DMS153 treated with DMSO at 0.1 percent for 48 hours (cell line): Measurements from ENCODE around the gene IBA57.
"Not testable (repeated sequence)": the region's sequence is repeated elsewhere in the genome, so short reads cannot be mapped to it uniquely, and the experiment has no call there.

Experiments used
- DNase-seq: peaks from one replicate; lab custom pipeline; 2025; ENCODE audit not compliant: unreplicated experiment; lab: John Stamatoyannopoulos, UW

The IBA57 gene

DNA sequence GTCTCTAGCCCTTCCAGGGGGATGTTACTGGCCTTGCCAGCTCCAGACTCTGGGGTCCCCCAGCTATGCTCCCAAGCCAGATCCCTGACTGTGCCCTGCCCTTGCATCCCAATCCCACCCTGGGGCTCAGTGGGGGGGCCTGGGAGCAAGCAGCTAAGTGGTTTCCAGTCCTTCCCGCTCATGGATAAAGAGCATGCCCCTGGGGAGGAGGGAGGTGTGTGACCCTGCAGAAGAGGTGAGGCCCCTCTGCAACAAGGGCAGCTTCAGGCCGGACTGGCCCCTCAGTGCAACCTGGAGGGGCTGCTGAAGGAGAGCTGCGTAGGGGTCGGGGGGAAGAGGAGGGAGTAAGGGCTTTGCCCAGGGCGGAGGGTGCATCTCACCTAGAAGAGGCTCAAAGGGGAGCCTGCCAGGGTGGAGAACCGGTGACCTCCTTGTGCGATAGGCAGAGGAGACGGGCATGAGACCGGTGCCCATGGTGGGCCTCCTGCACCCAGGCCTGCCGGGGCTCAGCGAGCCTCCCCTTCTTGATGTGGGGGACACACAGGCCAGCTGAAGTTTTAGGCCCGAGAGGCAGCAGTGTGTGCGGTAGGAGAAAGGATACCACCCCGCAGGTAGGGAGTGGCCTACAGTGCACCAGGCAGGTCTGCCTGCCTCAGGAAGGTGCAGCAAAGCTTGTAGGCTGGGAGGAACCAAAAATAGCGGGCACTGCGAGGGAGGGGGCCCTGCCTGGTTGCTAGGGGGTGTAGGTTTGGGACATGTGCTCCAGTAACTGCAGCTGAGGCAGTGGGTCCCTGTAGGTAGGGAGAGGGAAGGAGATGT lies 45.3 kb downstream of the IBA57 start:
- DNase-seq: no peak

DNA sequence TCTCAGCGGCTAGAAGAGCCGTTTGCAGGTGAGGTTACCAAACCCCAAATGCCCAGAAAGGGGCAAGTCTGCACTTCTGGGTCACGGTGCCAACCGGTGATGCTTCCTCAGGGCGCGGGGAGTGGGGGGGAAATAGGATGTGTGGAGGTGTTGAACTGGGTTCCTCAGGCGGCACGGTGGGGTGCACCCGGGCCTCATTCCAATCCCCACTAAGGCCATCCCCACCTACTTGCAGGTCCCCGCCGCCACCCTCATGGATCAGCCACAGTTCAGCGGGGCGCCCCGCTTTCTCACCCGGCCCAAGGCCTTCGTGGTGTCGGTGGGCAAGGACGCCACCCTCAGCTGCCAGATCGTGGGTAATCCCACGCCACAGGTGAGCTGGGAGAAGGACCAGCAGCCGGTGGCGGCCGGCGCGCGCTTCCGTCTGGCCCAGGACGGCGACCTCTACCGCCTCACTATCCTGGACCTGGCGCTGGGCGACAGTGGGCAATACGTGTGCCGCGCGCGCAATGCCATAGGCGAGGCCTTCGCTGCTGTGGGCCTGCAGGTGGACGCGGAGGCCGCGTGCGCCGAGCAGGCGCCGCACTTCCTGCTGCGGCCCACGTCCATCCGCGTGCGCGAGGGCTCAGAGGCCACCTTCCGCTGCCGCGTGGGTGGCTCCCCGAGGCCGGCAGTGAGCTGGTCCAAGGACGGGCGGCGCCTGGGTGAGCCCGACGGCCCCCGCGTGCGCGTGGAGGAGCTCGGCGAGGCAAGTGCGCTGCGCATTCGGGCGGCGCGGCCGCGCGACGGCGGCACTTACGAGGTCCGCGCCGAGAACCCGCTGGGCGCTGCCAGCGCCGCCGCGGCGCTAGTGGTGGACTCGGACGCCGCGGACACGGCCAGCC lies 46.2 kb downstream of the IBA57 start:
- DNase-seq: no peak

DNA sequence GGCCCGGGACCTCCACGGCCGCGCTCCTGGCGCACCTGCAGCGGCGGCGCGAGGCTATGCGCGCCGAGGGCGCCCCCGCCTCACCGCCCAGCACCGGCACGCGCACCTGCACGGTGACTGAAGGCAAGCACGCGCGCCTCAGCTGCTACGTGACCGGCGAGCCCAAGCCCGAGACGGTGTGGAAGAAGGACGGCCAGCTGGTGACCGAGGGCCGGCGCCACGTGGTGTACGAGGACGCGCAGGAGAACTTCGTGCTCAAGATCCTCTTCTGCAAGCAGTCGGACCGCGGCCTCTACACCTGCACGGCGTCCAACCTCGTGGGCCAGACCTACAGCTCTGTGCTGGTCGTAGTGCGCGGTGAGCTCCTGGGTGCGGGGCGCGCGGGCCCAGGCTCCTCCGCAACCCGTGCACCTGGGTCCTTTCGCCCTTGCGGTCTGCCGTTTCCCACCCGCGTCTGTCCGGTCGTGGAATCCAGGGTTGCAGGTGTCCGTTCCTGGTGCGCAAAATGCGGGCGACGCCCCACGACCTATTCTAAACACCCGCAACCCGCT lies 46.9 kb downstream of the IBA57 start:
- DNase-seq: no peak

DNA sequence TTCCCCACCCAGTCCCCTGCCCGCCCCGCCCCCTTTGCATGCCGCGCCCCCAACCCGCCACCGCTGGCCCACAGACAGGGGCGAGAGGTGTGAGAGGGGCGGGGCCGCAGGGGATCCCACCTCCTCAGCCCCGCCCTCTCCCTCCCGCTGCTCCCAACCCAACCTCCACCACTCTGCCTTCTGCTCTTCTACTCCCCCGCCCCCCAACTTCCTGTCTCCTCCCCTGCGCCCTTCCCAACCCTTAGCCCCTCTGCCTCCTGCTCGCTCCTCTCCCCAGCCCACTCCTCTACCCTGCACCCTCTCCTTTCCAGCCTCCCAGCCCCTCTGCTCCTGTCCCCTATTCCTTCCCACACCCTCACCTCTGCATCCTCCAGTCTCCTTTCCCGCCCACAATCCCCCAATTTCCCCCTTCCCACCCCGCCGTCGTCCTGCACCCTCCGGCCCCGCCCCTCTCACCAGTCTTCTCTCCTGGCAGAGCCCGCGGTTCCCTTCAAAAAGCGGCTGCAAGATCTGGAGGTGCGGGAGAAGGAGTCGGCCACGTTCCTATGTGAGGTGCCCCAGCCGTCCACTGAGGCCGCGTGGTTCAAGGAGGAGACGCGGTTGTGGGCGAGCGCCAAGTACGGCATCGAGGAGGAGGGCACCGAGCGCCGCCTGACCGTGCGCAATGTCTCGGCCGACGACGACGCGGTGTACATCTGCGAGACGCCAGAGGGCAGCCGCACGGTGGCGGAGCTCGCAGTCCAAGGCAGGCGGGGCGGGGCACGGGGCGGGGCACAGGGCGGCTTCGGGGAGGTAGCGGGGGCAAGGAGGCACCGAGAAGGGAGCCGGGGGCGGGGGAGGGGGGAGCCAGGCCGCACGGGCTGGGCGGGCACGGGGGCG lies 47.6 kb downstream of the IBA57 start:
- DNase-seq: peak; percentile 81

DNA sequence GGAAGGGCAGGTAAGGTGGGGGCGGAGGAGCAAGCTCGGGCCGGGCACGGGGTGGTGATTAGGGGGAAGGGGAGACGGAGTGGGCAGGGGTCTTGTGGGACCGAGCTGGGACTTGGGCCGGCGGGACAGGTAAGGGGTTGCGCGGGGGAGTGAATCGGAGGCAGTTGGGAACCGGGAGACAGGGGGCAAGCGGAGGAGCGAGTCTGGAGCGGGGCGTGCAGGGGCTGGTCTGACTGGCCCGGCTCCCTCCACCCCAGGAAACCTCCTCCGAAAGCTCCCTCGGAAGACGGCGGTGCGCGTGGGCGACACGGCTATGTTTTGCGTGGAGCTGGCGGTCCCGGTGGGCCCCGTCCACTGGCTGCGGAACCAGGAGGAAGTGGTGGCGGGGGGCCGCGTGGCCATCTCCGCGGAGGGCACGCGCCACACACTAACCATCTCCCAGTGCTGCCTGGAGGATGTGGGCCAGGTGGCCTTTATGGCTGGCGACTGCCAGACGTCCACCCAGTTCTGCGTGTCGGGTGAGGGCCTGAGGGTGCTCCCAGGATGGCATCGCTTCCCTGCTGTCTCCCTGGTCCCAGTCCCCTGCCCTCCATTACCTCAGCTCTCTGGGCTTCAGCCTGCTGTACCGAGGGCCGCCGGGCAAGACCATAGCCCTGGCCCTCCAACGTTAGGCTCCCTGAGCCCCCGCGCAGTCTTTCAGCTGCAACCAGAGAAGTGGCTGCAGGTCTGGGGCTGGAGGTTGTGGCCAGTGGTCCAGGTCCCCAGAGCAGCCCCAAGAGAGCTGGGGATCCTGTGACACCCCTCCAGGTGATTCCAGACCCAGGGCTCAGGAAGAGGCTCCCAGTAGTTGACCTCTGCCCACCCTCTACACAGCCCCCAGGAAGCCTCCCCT lies 48.6 kb downstream of the IBA57 start:
- DNase-seq: no peak

DNA sequence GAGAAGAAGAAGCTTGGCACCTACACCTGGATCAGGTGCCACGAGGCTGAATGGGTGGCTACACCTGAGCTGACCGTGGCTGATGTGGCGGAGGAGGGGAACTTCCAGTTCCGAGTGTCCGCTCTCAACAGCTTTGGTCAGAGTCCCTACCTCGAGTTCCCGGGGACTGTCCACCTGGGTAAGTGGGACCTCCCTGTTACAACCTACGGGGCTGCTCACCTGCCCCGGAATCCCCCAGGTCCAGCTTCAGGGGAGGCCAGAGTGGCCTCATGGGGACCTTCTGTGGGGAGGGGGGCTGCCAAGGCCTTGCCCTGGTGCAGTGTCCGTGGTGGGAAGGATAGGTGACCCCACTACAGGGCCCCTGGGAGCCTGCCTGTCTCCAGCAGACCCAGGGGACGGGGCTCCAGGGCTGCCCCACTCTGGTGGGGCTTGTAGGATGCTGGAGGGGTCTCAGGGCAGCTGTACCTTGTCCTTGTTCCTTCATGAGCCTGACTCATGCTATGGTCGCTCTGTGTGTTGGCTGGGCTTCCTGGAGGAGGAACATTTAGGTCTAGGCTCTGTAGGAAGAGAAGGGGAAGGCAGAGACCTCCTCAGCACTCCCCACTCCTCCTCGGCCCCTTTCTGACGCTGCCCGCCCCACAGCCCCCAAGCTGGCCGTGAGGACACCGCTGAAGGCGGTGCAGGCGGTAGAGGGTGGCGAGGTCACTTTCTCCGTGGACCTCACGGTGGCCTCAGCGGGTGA lies 49.5 kb downstream of the IBA57 start:
- DNase-seq: no peak

DNA sequence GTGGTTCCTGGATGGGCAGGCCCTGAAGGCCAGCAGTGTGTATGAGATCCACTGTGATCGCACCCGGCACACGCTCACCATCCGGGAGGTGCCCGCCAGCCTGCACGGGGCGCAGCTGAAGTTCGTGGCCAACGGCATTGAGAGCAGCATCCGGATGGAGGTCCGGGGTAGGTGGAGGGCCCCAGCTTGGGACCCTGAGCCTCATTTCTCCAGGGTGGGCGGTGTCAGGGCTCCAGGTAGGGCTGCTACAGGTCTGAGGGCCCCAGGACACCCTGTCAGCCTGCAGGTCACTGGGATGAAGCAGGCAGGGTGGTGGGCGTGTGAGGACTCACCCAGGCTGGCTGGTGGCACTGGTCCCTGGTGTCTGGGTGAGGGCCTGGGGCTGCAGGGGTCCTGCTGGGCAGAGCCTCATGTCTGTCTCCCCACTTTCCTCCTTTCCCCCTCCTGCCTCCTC lies 50.1 kb downstream of the IBA57 start:
- no peak for DNase-seq

DNA sequence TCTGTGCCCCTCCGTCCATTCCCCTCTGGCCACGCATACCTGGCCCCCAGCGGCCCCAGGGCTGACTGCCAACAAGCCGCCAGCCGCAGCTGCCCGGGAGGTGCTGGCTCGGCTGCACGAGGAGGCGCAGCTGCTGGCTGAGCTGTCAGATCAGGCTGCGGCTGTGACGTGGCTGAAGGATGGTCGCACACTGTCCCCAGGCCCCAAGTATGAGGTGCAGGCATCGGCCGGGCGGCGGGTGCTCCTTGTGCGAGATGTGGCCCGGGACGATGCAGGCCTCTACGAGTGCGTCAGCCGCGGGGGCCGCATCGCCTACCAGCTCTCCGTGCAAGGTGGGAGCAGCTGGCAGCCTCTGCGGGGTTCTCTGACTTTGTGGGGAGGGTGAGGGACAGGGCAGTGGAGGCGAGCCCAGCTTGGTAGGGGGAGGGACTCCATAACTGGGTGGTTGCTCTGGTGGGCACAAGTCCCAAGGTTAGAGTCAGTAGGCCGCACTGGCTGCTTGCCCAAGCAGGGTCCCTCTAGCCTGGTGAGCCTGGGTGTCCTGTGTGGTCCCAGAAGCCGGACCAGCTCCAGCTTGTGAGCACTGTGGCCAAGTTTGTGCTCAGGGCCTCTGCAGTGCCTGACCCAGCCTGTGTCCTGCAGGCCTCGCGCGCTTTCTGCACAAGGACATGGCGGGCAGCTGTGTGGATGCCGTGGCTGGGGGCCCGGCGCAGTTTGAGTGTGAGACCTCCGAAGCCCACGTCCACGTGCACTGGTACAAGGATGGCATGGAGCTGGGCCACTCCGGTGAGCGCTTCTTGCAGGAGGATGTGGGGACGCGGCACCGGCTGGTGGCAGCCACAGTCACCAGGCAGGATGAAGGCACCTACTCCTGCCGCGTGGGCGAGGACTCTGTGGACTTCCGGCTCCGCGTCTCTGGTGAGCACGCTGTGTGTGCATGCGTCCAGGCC lies 51.0 kb downstream of the IBA57 start:
- no peak for DNase-seq

DNA sequence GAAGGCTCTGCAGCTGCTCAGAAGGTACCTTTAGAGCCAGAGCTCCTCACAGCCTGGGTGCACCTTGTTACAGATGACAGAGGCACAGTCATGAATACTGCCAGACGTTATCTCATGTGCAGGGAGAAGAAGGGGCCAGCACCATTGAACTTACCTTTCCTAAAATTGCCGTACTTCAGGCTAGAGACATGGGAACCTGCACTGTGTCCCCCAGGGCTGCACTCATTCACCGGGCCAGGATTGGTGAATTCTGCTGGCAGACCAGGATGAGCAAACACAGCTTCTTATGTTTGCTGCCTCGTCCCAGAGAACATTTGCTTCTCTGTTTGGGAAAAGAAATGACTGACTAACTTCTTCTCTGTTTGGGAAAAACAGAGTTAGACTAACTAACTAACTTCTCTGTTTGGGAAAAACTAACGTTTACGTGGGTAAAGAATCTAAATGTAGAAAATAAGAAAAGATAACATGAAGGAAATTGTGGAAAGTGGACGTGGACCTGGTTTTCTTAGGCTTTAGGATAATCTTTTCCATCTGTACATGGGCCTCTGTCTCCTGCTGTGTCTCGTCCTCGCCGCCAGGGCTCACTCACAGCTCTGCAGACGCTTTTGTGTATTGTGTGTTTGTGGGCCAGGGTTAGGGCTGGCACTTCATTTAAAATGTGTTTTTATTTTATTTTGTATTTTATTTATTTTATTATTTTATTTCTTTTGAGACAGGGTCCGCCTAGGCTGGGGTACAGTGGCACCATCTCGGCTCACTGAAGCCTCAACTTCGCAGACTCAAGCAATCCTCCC lies 52.1 kb downstream of the IBA57 start:
- DNase-seq: no peak

DNA sequence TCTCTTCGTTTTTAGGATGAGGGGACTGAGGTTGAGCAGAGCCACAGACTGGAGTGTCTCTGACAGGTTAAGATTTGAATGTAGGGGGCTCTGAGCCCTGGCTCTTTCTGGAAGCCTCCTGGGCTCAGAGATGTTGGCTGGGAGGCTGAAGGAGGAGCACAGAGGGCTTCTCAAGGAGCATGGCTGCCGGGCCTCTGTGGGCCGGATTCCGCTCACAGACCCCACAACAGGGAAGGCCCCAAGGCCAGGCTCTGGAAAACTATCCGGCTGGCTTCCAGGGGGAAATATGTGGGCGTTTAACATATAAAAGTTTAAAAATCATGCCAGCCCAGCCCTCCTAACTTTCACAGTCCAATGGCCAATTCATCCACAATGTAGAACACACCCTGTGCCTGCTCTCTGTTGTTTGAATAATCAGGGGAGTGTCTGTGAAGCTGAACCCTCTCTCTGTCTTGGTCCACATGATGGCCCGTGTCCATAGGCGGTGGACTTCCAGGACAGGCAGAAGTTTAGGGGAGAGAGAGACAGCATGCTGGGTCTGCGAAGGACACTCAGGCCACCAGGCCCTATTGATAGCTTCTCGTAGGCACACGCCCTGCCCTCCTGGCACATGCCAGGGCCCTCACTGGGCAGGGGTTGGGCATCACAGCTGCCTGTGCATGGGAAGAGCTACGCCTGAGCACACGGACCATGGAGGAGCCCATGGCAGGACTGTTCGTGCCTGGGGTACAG lies 53.1 kb downstream of the IBA57 start:
- DNase-seq: no peak

DNA sequence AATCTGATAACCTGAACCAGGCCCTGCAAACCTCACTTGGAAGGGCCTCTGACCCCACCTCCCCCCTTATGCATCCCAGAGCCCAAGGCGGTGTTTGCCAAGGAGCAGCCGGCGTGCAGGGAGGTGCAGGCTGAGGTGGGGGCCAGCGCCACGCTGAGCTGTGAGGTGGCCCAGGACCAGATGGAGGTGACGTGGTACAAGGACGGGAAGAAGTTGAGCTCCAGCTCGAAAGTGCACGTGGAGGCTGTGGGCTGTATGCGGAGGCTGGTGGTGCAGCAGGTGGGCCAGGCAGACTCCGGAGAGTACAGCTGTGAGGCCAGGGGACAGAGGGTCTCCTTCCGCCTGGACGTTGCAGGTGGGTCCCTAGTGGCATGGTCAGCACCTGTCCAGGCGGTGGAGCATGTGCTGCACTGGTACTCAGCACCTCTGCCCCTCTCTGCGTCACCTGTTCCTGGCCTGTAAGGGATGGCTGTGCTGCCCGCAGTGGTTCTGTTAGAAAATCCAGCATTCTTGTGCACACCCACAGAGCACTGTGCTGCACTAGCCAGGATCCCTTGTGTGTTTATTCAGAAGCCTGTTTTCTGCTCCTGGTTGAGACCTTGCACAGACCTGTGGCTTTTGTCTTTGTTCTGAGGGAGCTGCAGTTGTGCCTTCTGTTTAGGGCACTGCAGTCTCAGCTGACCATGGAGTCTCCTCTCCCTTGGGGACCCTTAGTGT lies 53.8 kb downstream of the IBA57 start:
- no peak for DNase-seq

DNA sequence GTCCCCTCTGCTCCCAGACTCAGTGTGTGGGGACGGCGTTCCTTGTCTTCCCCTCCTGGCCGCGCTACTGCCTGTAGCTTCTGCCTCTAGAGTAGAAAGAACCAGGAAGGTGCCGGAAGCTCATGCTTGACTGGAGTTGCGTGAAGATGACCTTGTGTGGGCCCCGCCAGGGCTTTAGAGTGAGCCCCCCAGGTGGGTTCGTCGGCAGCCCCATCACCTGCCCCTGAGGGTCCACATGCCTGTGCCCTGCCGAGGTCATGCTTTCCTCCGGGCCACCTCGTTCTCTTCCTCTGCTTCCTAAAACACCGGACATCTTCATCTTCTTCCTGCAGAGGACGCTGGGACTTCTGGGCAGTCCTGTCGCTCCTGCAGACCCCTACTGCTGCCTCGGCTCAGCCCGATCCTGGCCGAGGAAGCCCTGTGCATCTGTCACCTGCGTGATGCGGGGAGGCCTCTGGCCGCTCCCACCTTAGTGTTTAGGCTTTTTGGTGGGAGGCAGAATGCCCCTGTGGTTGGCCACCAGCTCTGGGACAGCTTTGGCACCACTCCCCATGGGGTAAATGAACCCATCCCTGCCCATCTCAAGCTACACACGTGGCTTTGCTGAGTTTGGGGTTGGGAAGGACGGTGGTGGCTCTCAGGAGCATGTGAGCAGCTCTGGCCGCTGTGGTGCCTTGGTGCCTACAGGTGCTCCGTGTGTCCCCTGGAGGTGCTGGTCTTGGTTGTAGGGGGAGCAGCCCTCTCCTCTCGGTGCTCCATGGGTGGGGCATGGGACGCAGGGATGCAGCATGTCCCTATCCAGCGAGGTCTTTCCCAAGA lies 54.6 kb downstream of the IBA57 start:
- DNase-seq: no peak

DNA sequence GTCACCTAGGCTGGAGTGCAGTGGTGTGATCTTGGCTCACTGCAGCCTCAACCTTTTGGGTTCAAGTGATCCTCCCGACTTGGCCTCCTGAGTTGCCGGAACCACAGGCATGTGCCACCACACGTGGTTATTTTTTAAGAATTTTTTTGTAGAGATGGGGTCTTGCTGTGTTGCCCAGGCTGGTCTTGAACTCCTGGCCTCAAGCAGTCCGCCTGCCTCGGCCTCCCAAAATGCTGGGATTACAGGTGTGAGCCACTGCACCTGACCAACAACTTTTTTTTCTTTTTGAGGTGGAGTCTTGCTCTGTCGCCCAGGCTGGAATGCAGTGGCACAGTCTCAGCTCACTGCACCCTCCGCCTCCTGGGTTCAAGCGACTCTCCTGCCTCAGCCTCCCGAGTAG lies 55.5 kb downstream of the IBA57 start:
- DNase-seq: not testable (repeated sequence)

DNA sequence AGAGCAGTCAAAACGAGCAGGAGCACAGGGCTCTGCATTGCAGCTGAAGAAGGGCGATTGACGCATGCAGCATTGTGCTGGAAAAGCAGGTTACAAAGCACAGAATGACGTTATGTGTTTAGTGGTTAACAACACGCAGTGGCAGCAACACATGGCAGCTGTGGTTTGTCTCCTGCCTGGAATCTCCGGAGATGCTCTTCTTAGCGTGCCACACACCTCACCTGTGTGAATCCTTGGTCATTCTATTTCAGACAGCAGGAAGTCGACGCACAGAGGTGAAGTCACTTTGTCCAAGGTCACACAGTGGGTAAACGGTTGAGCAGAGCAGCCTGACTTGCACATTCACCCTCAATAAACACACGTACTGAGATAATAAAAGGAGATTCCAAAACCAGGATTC lies 56.9 kb downstream of the IBA57 start:
- DNase-seq: no peak
